ENCODE data around the gene OVCH1. TPM values are rescaled to one million over a fixed set of nuclear protein-coding genes. Genes with fewer than 3 reads are reported as not detected.
A peak's percentile ranks its signal among the peaks of the same experiment; 100 is the strongest.

OVCH1 gene
- total and polyA plus RNA-seq, 12 donors: 0.11 to 1.00 (median 0.23) TPM; not detected in 2

- TF ChIP-seq POLR2A (IDR thresholded peaks at IDR 0.05) (no peak), CTCF (IDR thresholded peaks at IDR 0.05) (no peak)
- peaks cover 5 to 13% of the 10 kb centered on the region in 2 donors for H3K4me1 ChIP-seq (replicated peaks in 1 of 2)
- no peak overlapping the region for H3K4me3 ChIP-seq
- H3K9me3 ChIP-seq (replicated peaks in 1 of 3): no peaks in the 10 kb centered on the region
- DNase-seq: no peak
- intact Hi-C loops (cut with DNase I): no loop called here
- whole genome bisulfite sequencing, 4 donors: 91 to 100% (median 96%) methylated on average over 2 of the region's 2 CpGs
- no peaks in the 10 kb centered on the region for H3K36me3 ChIP-seq (replicated peaks in 1 of 2)
- no peaks in the 10 kb centered on the region for H3K27me3 ChIP-seq
- H3K27ac ChIP-seq: no peak overlapping the region
Observed at GRCh38 chr12:29382251-29382650, 115.2 kb downstream of the OVCH1 start.

GRCh38 chr12:29380536-29381523 lies 116.7 kb downstream of the OVCH1 start, which contains the start of gene ERGIC2:
Gene ERGIC2, minus strand, starts transcription at chr12:29381172. Its CDS starts 9,539 bp downstream, at chr12:29371633.
- Histone ChIP-seq H3K9me3 (replicated peaks in 1 of 3) (no peaks in the 10 kb centered on the region), H3K4me3 (peak within 1 kb of the TSS; percentile 38 to 90 (median 48)), H3K27ac (peak within 1 kb of the TSS; percentile 55 to 92 (median 69)), H3K27me3 (no peaks in the 10 kb centered on the region), H3K36me3 (replicated peaks in 1 of 2) (no peaks in the 10 kb centered on the region), H3K4me1 (replicated peaks in 1 of 2) (peaks cover 5 to 13% of the 10 kb centered on the region in 2 donors)
- 0% methylated on average over 40 to 55 of the region's 55 CpGs for WGBS, 4 donors
- DNase-seq: peak; percentile 94 to 98 (median 95)
- no peak for TF ChIP-seq CTCF (IDR thresholded peaks at IDR 0.05)
- peak in 1 of 2 donors; percentile 78 for TF ChIP-seq POLR2A (IDR thresholded peaks at IDR 0.05)
- intact Hi-C loops (cut with DNase I): no loop called here

Other genes starting within 250 kb of the OVCH1 start
- gene ERGIC2, start 116.5 kb downstream of the OVCH1 start, total RNA-seq: 10 to 100 TPM; 17.9 to 89.2 (median 62.1) TPM
- 100 to 1,000 TPM in 1 of 3 donors, 10 to 100 TPM in 2; 18.6 to 134 (median 19.9) TPM for gene ERGIC2, start 116.5 kb downstream of the OVCH1 start, polyA plus RNA-seq

Measured in adrenal gland (tissue), 12 donors.